ENCODE results near the gene ROR2.

The ROR2 gene

GRCh38 chr9:91944711-91945110, 5.3 kb downstream of the ROR2 start:
- TF ChIP-seq CTCF (IDR thresholded peaks at IDR 0.05; ENCODE audit: low read depth, low read length, missing control alignments), result no peak
- DNase-seq (ENCODE audit: low read depth), result no peak
- no peak overlapping the region for H3K4me3 ChIP-seq (ENCODE audit: low read depth, low read length)

- TF ChIP-seq CTCF (IDR thresholded peaks at IDR 0.05; ENCODE audit: low read depth, low read length, missing control alignments), result no peak
- no peak overlapping the region for H3K4me3 ChIP-seq (ENCODE audit: low read depth, low read length)
- no peak for DNase-seq (ENCODE audit: low read depth)
Observed at GRCh38 chr9:91943478-91944470, 6.3 kb downstream of the ROR2 start.

- no peak overlapping the region for H3K4me3 ChIP-seq (ENCODE audit: low read depth, low read length)
- no peak for DNase-seq (ENCODE audit: low read depth)
- no peak for TF ChIP-seq CTCF (IDR thresholded peaks at IDR 0.05; ENCODE audit: low read depth, low read length, missing control alignments)
Observed at GRCh38 chr9:91942201-91942600, 7.8 kb downstream of the ROR2 start.

- H3K4me3 ChIP-seq (ENCODE audit: low read depth, low read length), result no peak overlapping the region
- DNase-seq (ENCODE audit: low read depth), result no peak
- TF ChIP-seq CTCF (IDR thresholded peaks at IDR 0.05; ENCODE audit: low read depth, low read length, missing control alignments), result no peak
Observed at GRCh38 chr9:91939978-91940377, 10.1 kb downstream of the ROR2 start.

- TF ChIP-seq CTCF (IDR thresholded peaks at IDR 0.05; ENCODE audit: low read depth, low read length, missing control alignments), result no peak
- no peak overlapping the region for H3K4me3 ChIP-seq (ENCODE audit: low read depth, low read length)
- no peak for DNase-seq (ENCODE audit: low read depth)
Observed at GRCh38 chr9:91937727-91938126, 12.3 kb downstream of the ROR2 start.

- no peak overlapping the region for H3K4me3 ChIP-seq (ENCODE audit: low read depth, low read length)
- TF ChIP-seq CTCF (IDR thresholded peaks at IDR 0.05; ENCODE audit: low read depth, low read length, missing control alignments), result no peak
- no peak for DNase-seq (ENCODE audit: low read depth)
Observed at GRCh38 chr9:91937056-91937455, 13.0 kb downstream of the ROR2 start.

All from GM12864 (cell line).